Spleen (tissue), 7 donors: Measurements from ENCODE around the gene PCDHB14.
"Not testable (repeated sequence)": the region's sequence is repeated elsewhere in the genome, so short reads cannot be mapped to it uniquely, and the experiment has no call there.

Experiments used
- CTCF ChIP-seq, 11 experiments: fragments of 200-600 bp in 7 of 11; fragments of 450-650 bp in 4 of 11; sonication (generic) in 4 of 11; IDR thresholded peaks in 8 of 11; conservative IDR thresholded peaks in 3 of 11; 1 replicate in 7 of 11; 2 replicates in 4 of 11; pipeline versions ENCODE4 v1.4.0 to v1.8.0; 2016 to 2021; ENCODE audit warnings: antibody characterized with exemption in 11 of 11, inconsistent platforms in 4 of 11, mild to moderate bottlenecking in 1 of 11
- POLR2A ChIP-seq, 3 donors: fragments of 450-650 bp; IDR thresholded peaks; one replicate each; pipeline ENCODE4 v1.5.1; 2017; ENCODE audit warnings: antibody characterized with exemption in 3 of 3, mild to moderate bottlenecking in 1 of 3
- POLR2AphosphoS5 ChIP-seq, 3 donors: sonication (generic); formaldehyde crosslinking; IDR thresholded peaks; one replicate each; pipeline ENCODE4 v1.5.1; 2017; ENCODE audit warnings: antibody characterized with exemption in 3 of 3
- donor health status: DM: no; HTN: no; CAD: no; lungs with moderate emphysema.
- donor health status: DM: no; HTN: no; CAD: no.
- donor health status: DM: no; HTN: no; CAD: no.

- not testable (repeated sequence) for TF ChIP-seq CTCF (IDR thresholded peaks at IDR 0.05 in 8 of 11, conservative IDR thresholded peaks at IDR 0.05 in 3 of 11); POLR2AphosphoS5 (IDR thresholded peaks at IDR 0.05); POLR2A (IDR thresholded peaks at IDR 0.05)
Observed at GRCh38 chr5:141210849-141211248, 12.3 kb upstream of the PCDHB14 start.
